ENCODE results near the gene EGF. TPM values are rescaled to one million over a fixed set of nuclear protein-coding genes. Genes with fewer than 3 reads are reported as not detected.
A peak's percentile ranks its signal among the peaks of the same experiment; 100 is the strongest.
"Not testable (repeated sequence)": the region's sequence is repeated elsewhere in the genome, so short reads cannot be mapped to it uniquely, and the experiment has no call there.

The EGF gene
- total RNA-seq, 6 experiments from 2014 or later: 1.1 to 2.2 (median 1.7) TPM

GRCh38 chr4:109930464-109930863 lies 17.8 kb downstream of the EGF start:
- Mint-ChIP-seq H3K27ac (no peak overlapping the region), H3K4me3 (no peak overlapping the region), H3K27me3 (ENCODE audit: insufficient read depth) (peaks cover 4% of the 10 kb centered on the region; the same call in 1 of the 2 replicates), H3K36me3 (ENCODE audit: low read depth) (no peaks in the 10 kb centered on the region), H3K9me3 (no peaks in the 10 kb centered on the region), H3K4me1 (ENCODE audit: low read depth) (no peaks in the 10 kb centered on the region)
- no peak for TF ChIP-seq CTCF (IDR thresholded peaks at IDR 0.05)
- DNase-seq: no peak

GRCh38 chr4:109930872-109931271 lies 18.2 kb downstream of the EGF start:
- Mint-ChIP-seq H3K4me1 (ENCODE audit: low read depth) (no peaks in the 10 kb centered on the region), H3K27ac (no peak overlapping the region), H3K27me3 (ENCODE audit: insufficient read depth) (peaks cover 4% of the 10 kb centered on the region; the same call in 1 of the 2 replicates), H3K9me3 (no peaks in the 10 kb centered on the region), H3K4me3 (no peak overlapping the region), H3K36me3 (ENCODE audit: low read depth) (no peaks in the 10 kb centered on the region)
- DNase-seq: no peak
- no peak for TF ChIP-seq CTCF (IDR thresholded peaks at IDR 0.05)

DNA sequence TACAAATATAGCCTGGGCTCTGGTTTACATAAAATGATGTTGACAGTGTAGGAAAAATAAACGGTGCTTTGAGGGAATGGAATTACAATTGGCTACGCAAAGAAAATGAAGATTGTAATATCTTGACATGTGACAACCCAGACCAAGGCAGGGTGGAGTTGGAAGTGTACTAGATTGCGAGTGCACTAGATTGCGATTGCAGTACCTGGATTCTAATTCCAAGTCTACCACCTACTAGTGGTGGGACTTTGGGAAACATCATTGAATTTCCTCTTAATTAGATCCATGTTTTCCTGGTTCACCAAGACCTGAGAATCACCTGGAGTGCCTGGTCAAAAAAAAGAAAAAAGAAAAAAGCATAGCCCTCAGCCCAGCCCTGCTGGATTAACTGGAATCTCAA lies 18.6 kb downstream of the EGF start:
- Mint-ChIP-seq H3K4me1 (ENCODE audit: low read depth) (no peaks in the 10 kb centered on the region), H3K36me3 (ENCODE audit: low read depth) (no peaks in the 10 kb centered on the region), H3K9me3 (no peaks in the 10 kb centered on the region), H3K27me3 (ENCODE audit: insufficient read depth) (peaks cover 4% of the 10 kb centered on the region; the same call in 1 of the 2 replicates), H3K27ac (no peak overlapping the region), H3K4me3 (no peak overlapping the region)
- DNase-seq: no peak
- TF ChIP-seq CTCF (IDR thresholded peaks at IDR 0.05): 0 out of 2 replicates have a peak, but pooled peaks have one; percentile 10

DNA sequence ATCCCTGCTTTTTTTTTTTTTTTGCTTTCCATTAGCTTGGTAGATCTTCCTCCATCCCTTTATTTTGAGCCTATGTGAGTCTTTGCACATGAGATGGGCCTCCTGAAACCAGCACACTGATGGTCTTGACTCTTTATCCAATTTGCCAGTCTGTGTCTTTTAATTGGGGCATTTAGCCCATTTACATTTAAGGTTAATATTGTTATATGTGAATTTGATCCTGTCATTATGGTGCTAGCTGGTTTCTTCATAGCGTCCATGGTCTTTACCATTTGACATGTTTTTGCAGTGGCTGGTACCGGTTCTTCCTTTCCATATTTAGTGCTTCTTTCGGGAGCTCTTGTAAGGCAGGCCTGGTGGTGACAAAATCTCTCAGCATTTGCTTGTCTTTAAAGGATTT lies 24.7 kb downstream of the EGF start:
- not testable (repeated sequence) for DNase-seq; H3K4me3 Mint-ChIP-seq; H3K9me3 Mint-ChIP-seq; H3K36me3 Mint-ChIP-seq (ENCODE audit: low read depth); H3K4me1 Mint-ChIP-seq (ENCODE audit: low read depth); H3K27me3 Mint-ChIP-seq (ENCODE audit: insufficient read depth); H3K27ac Mint-ChIP-seq

- H3K4me1 Mint-ChIP-seq (ENCODE audit: low read depth): no peaks in the 10 kb centered on the region
- H3K27me3 Mint-ChIP-seq (ENCODE audit: insufficient read depth): peaks cover 6% of the 10 kb centered on the region; the same call in 1 of the 2 replicates
- no peak overlapping the region for H3K4me3 Mint-ChIP-seq
- no peaks in the 10 kb centered on the region for H3K36me3 Mint-ChIP-seq (ENCODE audit: low read depth)
- DNase-seq: no peak
- TF ChIP-seq CTCF (IDR thresholded peaks at IDR 0.05): no peak
- H3K9me3 Mint-ChIP-seq: no peaks in the 10 kb centered on the region
- H3K27ac Mint-ChIP-seq: no peak overlapping the region
Observed at GRCh38 chr4:109939190-109939589, 26.5 kb downstream of the EGF start.

DNA sequence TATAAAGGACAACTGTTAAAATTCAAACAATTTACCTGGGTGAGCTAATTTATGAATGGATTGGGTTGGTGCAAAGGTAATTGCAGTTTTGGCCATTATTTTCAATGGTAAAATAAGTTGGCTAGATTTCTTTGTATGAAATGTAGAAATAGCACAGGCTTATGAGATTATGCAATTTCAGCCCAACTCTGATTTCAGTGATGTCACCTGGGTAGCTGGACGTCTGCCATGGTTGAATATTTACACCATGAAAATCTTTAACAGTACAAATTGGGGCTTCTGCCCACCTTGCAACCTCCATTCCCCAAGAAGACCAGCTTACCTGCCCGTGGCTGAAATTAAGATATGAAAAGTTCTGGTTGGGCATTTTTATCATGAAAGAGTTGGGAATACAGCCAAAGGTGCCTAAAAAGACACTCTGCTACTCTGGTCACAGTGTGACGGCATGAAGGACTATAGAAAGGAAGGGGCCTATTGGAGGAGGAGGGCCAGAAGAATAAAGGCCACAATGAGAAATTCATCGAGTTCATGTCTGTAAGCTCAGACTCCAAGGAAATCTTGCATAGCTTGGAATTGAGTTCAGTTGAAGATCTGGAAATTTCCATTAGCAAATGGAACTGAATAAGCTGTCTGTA lies 29.7 kb downstream of the EGF start:
- Mint-ChIP-seq H3K27ac (no peak overlapping the region), H3K27me3 (ENCODE audit: insufficient read depth) (0 out of 2 replicates have a peak, but pooled peaks cover 2% of the 10 kb centered on the region), H3K36me3 (ENCODE audit: low read depth) (no peaks in the 10 kb centered on the region), H3K9me3 (no peaks in the 10 kb centered on the region), H3K4me3 (no peak overlapping the region), H3K4me1 (ENCODE audit: low read depth) (peaks cover 2% of the 10 kb centered on the region)
- DNase-seq: no peak
- TF ChIP-seq CTCF (IDR thresholded peaks at IDR 0.05): no peak
